ENCODE data around the gene MAGI1. TPM values are rescaled to one million over a fixed set of nuclear protein-coding genes. Genes with fewer than 3 reads are reported as not detected.

The MAGI1 gene
- total RNA-seq, 2 experiments from 2014 or later, result 0.18 to 0.25 TPM

GRCh38 chr3:65883613-65884012 is 155.1 kb downstream of the MAGI1 start:
- ChIA-PET CTCF (no interaction called here), POLR2A (no interaction called here)
- no peak for DNase-seq
- Mint-ChIP-seq H3K4me3 (no peak overlapping the region), H3K4me1 (no peaks in the 10 kb centered on the region), H3K36me3 (ENCODE audit: low read depth) (no peaks in the 10 kb centered on the region), H3K27ac (no peak overlapping the region), H3K9me3 (no peaks in the 10 kb centered on the region), H3K27me3 (no peaks in the 10 kb centered on the region)

- H3K9me3 Mint-ChIP-seq, result no peaks in the 10 kb centered on the region
- no peak overlapping the region for H3K27ac Mint-ChIP-seq
- H3K4me1 Mint-ChIP-seq, result no peaks in the 10 kb centered on the region
- H3K36me3 Mint-ChIP-seq (ENCODE audit: low read depth), result no peaks in the 10 kb centered on the region
- H3K4me3 Mint-ChIP-seq, result no peak overlapping the region
- POLR2A ChIA-PET, result no interaction called here
- CTCF ChIA-PET, result no interaction called here
- DNase-seq, result no peak
- H3K27me3 Mint-ChIP-seq, result no peaks in the 10 kb centered on the region
Measured at GRCh38 chr3:65880350-65880749, 158.4 kb downstream of the MAGI1 start.

DNA sequence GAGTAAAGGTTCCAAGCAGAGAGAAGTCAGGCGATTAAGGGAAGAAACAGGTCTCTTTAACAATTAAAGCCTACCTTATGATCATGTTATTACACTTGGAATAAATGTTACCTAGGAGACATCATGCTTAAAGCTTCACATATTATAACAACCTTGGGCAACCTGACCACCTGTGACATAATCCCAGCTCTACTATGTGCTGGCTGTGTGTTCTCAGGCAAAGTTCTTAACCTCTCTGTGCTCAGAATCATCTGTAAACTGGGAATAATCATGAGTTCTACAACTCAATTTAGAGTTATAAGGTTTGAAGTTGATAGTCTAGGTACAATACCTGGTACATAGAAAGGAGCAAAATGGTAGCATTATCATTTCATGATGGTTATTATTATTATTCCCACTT is 159.3 kb downstream of the MAGI1 start:
- CTCF ChIA-PET, result no interaction called here
- no peaks in the 10 kb centered on the region for H3K27me3 Mint-ChIP-seq
- H3K9me3 Mint-ChIP-seq, result no peaks in the 10 kb centered on the region
- no peaks in the 10 kb centered on the region for H3K36me3 Mint-ChIP-seq (ENCODE audit: low read depth)
- no peak overlapping the region for H3K4me3 Mint-ChIP-seq
- no peak overlapping the region for H3K27ac Mint-ChIP-seq
- H3K4me1 Mint-ChIP-seq, result no peaks in the 10 kb centered on the region
- no peak for DNase-seq
- POLR2A ChIA-PET, result no interaction called here

DNA sequence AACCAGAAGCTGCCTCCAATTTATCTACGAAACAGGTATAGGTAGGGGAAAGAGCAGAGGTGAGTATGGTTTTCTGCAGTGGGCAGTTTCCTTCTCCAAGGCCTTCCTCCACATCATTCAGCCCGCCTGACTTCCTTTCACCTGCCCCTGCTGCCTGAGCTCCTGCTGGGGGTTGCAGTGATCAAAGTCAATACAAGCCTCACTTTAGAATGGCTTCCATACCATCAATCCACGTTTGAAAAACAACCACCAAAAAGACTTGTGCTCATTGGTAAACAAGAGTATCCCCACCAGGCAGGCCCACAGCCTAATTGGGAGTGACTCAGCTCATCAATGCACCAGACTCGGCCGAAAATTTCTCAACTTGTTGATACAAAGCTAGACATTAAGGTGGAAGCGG is 159.9 kb downstream of the MAGI1 start:
- H3K9me3 Mint-ChIP-seq, result no peaks in the 10 kb centered on the region
- no peak for DNase-seq
- H3K36me3 Mint-ChIP-seq (ENCODE audit: low read depth), result no peaks in the 10 kb centered on the region
- no peaks in the 10 kb centered on the region for H3K27me3 Mint-ChIP-seq
- ChIA-PET POLR2A (no interaction called here), CTCF (no interaction called here)
- no peaks in the 10 kb centered on the region for H3K4me1 Mint-ChIP-seq
- no peak overlapping the region for H3K27ac Mint-ChIP-seq
- H3K4me3 Mint-ChIP-seq, result no peak overlapping the region

- ChIA-PET CTCF (no interaction called here), POLR2A (no interaction called here)
- Mint-ChIP-seq H3K27ac (no peak overlapping the region), H3K36me3 (ENCODE audit: low read depth) (no peaks in the 10 kb centered on the region), H3K9me3 (no peaks in the 10 kb centered on the region), H3K27me3 (no peaks in the 10 kb centered on the region), H3K4me1 (no peaks in the 10 kb centered on the region), H3K4me3 (no peak overlapping the region)
- no peak for DNase-seq
Measured at GRCh38 chr3:65877160-65877559, 161.6 kb downstream of the MAGI1 start.

- Mint-ChIP-seq H3K27me3 (no peaks in the 10 kb centered on the region), H3K4me3 (no peak overlapping the region), H3K9me3 (no peaks in the 10 kb centered on the region), H3K4me1 (no peaks in the 10 kb centered on the region), H3K27ac (no peak overlapping the region), H3K36me3 (ENCODE audit: low read depth) (no peaks in the 10 kb centered on the region)
- ChIA-PET CTCF (no interaction called here), POLR2A (no interaction called here)
- no peak for DNase-seq
Measured at GRCh38 chr3:65876028-65876420, 162.7 kb downstream of the MAGI1 start.

DNA sequence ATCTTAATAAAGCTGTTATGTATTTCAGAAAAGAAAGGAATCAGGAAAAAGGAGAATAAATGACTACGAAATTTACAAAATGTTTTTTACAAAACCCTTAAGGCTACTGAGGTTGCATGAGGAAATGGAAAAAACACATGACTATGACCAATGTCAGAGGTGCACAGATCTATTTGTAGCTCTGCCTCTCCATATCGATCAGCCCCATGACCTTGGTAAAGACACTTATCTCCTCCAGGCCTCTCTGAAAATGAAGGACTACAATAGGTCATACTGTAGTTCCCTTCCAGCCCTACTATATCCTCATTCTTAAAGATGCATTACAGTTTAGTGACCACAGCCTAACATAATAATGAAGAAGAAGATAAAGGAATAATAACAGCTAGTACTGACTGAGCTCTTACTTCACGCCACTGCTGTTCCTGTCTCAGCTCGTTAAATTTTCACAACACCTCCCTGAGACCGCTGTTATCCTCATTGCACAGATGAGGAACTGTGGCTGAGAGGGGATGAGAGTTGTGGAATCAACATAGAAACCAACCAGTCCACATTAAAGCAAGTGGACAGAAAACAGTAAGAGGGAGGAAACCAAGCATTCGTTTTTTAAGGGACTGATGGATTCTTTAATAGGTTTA is 163.2 kb downstream of the MAGI1 start:
- ChIA-PET POLR2A (no interaction called here), CTCF (no interaction called here)
- H3K4me3 Mint-ChIP-seq, result no peak overlapping the region
- no peaks in the 10 kb centered on the region for H3K4me1 Mint-ChIP-seq
- DNase-seq, result no peak
- H3K9me3 Mint-ChIP-seq, result no peaks in the 10 kb centered on the region
- H3K36me3 Mint-ChIP-seq (ENCODE audit: low read depth), result no peaks in the 10 kb centered on the region
- no peaks in the 10 kb centered on the region for H3K27me3 Mint-ChIP-seq
- no peak overlapping the region for H3K27ac Mint-ChIP-seq

GRCh38 chr3:65873869-65874268 is 164.8 kb downstream of the MAGI1 start:
- ChIA-PET POLR2A (no interaction called here), CTCF (no interaction called here)
- Mint-ChIP-seq H3K4me3 (no peak overlapping the region), H3K36me3 (ENCODE audit: low read depth) (no peaks in the 10 kb centered on the region), H3K9me3 (peaks cover 4% of the 10 kb centered on the region), H3K27ac (no peak overlapping the region), H3K4me1 (no peaks in the 10 kb centered on the region), H3K27me3 (no peaks in the 10 kb centered on the region)
- no peak for DNase-seq

GRCh38 chr3:65873028-65873427 is 165.7 kb downstream of the MAGI1 start:
- H3K4me3 Mint-ChIP-seq, result no peak overlapping the region
- H3K27me3 Mint-ChIP-seq, result no peaks in the 10 kb centered on the region
- peaks cover 7% of the 10 kb centered on the region for H3K9me3 Mint-ChIP-seq
- ChIA-PET CTCF (no interaction called here), POLR2A (no interaction called here)
- H3K27ac Mint-ChIP-seq, result no peak overlapping the region
- no peaks in the 10 kb centered on the region for H3K4me1 Mint-ChIP-seq
- no peaks in the 10 kb centered on the region for H3K36me3 Mint-ChIP-seq (ENCODE audit: low read depth)
- DNase-seq, result no peak

GRCh38 chr3:65871305-65872141 is 167.2 kb downstream of the MAGI1 start:
- H3K4me1 Mint-ChIP-seq, result no peaks in the 10 kb centered on the region
- no peaks in the 10 kb centered on the region for H3K27me3 Mint-ChIP-seq
- peaks cover 7% of the 10 kb centered on the region for H3K9me3 Mint-ChIP-seq
- no peak overlapping the region for H3K27ac Mint-ChIP-seq
- ChIA-PET CTCF (no interaction called here), POLR2A (no interaction called here)
- no peak overlapping the region for H3K4me3 Mint-ChIP-seq
- no peak for DNase-seq
- H3K36me3 Mint-ChIP-seq (ENCODE audit: low read depth), result no peaks in the 10 kb centered on the region

- POLR2A ChIA-PET, result no interaction called here
- peaks cover 7% of the 10 kb centered on the region for H3K9me3 Mint-ChIP-seq
- CTCF ChIA-PET, result no interaction called here
- H3K4me3 Mint-ChIP-seq, result no peak overlapping the region
- no peaks in the 10 kb centered on the region for H3K27me3 Mint-ChIP-seq
- DNase-seq, result no peak
- H3K36me3 Mint-ChIP-seq (ENCODE audit: low read depth), result no peaks in the 10 kb centered on the region
- no peaks in the 10 kb centered on the region for H3K4me1 Mint-ChIP-seq
- no peak overlapping the region for H3K27ac Mint-ChIP-seq
Measured at GRCh38 chr3:65869798-65870197, 168.9 kb downstream of the MAGI1 start.

- no peak overlapping the region for H3K4me3 Mint-ChIP-seq
- H3K9me3 Mint-ChIP-seq, result peaks cover 7% of the 10 kb centered on the region
- H3K4me1 Mint-ChIP-seq, result no peaks in the 10 kb centered on the region
- no peak for DNase-seq
- H3K36me3 Mint-ChIP-seq (ENCODE audit: low read depth), result no peaks in the 10 kb centered on the region
- ChIA-PET CTCF (no interaction called here), POLR2A (no interaction called here)
- no peak overlapping the region for H3K27ac Mint-ChIP-seq
- H3K27me3 Mint-ChIP-seq, result no peaks in the 10 kb centered on the region
Measured at GRCh38 chr3:65867463-65868210, 171.1 kb downstream of the MAGI1 start.

- no peak overlapping the region for H3K4me3 Mint-ChIP-seq
- no peak overlapping the region for H3K27ac Mint-ChIP-seq
- ChIA-PET POLR2A (no interaction called here), CTCF (no interaction called here)
- H3K9me3 Mint-ChIP-seq, result peaks cover 6% of the 10 kb centered on the region
- H3K27me3 Mint-ChIP-seq, result no peaks in the 10 kb centered on the region
- no peaks in the 10 kb centered on the region for H3K36me3 Mint-ChIP-seq (ENCODE audit: low read depth)
- no peak for DNase-seq
- no peaks in the 10 kb centered on the region for H3K4me1 Mint-ChIP-seq
Measured at GRCh38 chr3:65864357-65864904, 174.3 kb downstream of the MAGI1 start.

Measured in activated CD4-positive, alpha-beta memory T cell treated with anti-CD3 and anti-CD28 coated beads, Interleukin-2, amount 10 ng/mL, durations not matched to agents 7 days and 5 days (primary cell).